NCI-H345 (cell line): Measurements from ENCODE around the gene NEMP1.
"Not testable (repeated sequence)": the region's sequence is repeated elsewhere in the genome, so short reads cannot be mapped to it uniquely, and the experiment has no call there.

Experiments
- DNase-seq: peaks from one replicate; lab custom pipeline; 2025; lab: John Stamatoyannopoulos, UW

NEMP1 gene

GRCh38 chr12:57027011-57027804 lies 51.4 kb downstream of the NEMP1 start:
- no peak for DNase-seq

DNA sequence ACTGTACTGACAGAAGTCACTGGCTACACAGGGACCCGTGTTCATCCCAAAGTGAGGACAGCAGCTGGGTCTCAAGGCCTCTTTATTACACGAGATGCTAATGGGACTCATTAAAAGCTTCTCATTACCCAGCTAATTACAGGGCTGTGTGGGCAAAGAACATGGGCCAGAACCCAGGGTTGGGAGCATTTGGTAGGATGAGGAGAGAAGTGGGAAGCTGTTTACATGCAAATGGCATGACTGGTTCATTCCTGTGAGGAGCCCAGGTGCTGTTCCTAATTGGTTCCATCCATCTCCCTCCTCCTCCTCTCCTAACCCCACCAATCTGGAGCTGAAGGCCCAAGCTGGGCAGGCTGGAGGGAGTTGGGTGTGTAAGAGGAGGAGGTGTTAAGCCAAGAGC lies 53.4 kb downstream of the NEMP1 start:
- no peak for DNase-seq

DNA sequence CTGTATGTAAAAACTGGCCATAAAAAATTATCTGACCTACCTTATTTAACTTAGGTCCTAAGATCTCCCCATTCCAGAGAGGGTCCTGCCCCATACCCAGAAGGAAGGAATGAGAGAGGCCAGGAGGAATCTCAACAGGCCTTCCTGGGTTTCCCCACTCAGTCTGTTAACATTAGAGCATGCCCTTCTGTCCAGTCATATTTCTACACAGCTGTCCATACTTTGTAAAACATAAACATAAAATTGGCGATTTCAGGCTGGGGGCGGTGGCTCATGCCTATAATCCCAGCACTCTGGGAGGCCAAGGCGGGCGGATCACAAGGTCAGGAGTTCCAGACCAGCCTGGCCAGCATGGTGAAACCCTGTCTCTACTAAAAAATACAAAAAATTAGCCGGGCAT lies 56.3 kb downstream of the NEMP1 start:
- not testable (repeated sequence) for DNase-seq

GRCh38 chr12:57019983-57020719 lies 58.4 kb downstream of the NEMP1 start:
- DNase-seq, result no peak

- DNase-seq, result no peak
These were observed 59.7 kb downstream of the NEMP1 start for GRCh38 chr12:57018906-57019305.

- not testable (repeated sequence) for DNase-seq
These were observed 60.2 kb downstream of the NEMP1 start for GRCh38 chr12:57018353-57018752.

GRCh38 chr12:57016348-57016747 lies 62.2 kb downstream of the NEMP1 start, which contains the start of gene TAC3:
Gene TAC3 (minus strand): TSS chr12:57016529. CDS start chr12:57015797, 732 bp downstream.
- no peak for DNase-seq

GRCh38 chr12:57012600-57013465 lies 65.8 kb downstream of the NEMP1 start:
- no peak for DNase-seq

DNA sequence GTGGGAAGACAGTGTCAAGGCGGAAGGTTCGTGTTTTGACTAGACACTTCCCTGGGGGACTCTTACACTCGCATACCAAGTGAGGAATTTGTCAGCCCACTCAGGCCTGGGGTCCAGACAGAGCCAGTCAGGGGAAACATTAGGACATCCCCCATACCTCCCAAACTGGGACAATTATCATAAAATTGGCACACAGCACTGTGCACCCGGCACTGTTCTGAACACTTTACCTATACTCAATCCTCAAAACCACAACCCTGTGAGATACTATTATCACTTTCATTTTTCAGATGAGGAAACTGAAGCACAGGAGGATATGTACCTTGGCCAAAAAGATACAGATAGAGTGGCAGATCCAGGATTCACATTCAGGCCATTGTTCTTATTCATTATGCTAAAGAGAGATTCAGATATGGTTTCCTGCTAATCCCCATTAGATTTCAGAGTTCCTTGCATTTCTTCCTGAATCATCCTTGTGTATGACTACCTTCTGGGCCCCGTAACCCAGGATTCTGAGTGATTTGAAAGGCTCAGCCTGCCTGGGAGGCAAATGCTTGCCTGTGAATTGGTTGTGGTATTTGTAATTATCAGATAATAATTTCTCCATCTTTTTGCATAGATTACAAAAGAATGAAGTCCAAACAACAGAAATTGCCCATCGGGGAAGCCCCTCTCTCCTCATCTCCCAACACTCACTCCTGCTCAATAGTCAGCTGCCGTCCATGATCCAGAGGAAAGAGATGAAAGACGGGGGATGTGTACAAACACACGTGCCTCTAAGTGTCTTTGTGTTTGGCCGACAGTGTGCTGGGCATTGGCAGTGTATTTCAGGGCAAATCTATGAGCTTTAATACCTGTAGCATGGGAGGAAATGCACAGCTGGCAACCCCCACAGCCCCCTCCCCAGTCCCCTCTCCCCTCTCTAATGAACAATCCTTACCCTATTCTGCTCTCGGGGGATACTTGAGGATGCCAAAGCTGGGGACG lies 66.9 kb downstream of the NEMP1 start:
- DNase-seq, result no peak

GRCh38 chr12:57010627-57011247 lies 67.9 kb downstream of the NEMP1 start:
- no peak for DNase-seq

- no peak for DNase-seq
These were observed 68.5 kb downstream of the NEMP1 start for GRCh38 chr12:57009949-57010626.

GRCh38 chr12:57008178-57008577 lies 70.4 kb downstream of the NEMP1 start:
- DNase-seq, result peak; percentile 53

DNA sequence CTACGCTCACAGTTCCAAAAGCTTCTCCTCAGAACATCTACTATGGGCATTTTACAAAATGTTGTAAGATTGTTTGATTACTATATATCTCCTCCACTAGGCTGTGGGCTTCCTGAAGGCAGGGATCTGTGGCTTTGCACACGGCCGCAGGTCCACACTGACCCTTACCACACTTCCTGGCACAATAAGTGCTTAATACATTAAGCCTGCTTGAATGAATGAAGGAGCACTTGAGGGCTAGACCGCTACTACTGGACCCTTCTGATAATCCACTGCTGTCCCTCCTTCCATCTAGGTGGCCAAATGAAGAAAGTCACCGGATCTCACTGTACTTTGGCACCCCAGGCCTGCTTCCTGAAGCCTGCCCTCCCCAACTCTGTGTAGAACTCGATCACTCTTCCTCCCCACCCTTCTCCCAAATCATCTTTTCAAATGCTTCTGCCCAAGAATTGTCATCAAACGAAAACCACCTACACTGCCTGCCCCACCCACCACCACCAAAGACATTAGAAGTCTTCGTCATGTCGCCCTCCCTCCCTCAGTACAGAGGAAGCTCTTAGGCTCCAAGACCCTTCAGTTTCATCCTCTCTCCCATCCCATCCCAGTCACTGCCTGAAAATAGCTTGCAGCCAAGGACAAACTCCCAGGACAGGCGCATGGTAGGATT lies 71.6 kb downstream of the NEMP1 start:
- no peak for DNase-seq

GRCh38 chr12:57005980-57006808 lies 72.4 kb downstream of the NEMP1 start, which contains the start of gene ZBTB39:
Gene ZBTB39 (minus strand): TSS chr12:57006546. CDS start chr12:57004917, 1,629 bp downstream.
- DNase-seq, result peak; percentile 65
